CD8-positive, alpha-beta memory T cell (primary cell): ENCODE measurements around the gene RAB5IF. TPM values are rescaled to one million over a fixed set of nuclear protein-coding genes. Genes with fewer than 3 reads are reported as not detected.
A peak's percentile ranks its signal among the peaks of the same experiment; 100 is the strongest.

Experiments
- CTCF ChIA-PET: fragments of 350-600 bp; sonication (Branson Sonifier 250); formaldehyde crosslinking; loops from one replicate; lab custom pipeline; 2021; ENCODE audit warnings: antibody characterized with exemption; lab: Charles Lee
- POLR2A ChIA-PET: fragments of 350-600 bp; sonication (Branson Sonifier 250); formaldehyde crosslinking; loops from one replicate; lab custom pipeline; 2021; ENCODE audit warnings: antibody characterized with exemption; lab: Charles Lee
- DNase-seq, 5 donors: peaks; one replicate each; pipeline versions ENCODE4 v3.0.0 to v3.0.0-alpha.2; 2020 to 2022; ENCODE audit warnings: mixed read lengths in 1 of 5
- H3K27ac ChIP-seq: one replicate; pipeline ENCODE4 v1.7.0; 2013; ENCODE audit warnings: low read depth, mild to moderate bottlenecking, low read length, moderate library complexity
- H3K27me3 ChIP-seq: 2 replicates; pipeline ENCODE4 v1.7.0; 2013; ENCODE audit warnings: low read length, mild to moderate bottlenecking; ENCODE audit not compliant: insufficient read depth, poor library complexity, severe bottlenecking
- H3K36me3 ChIP-seq: 2 replicates; pipeline ENCODE4 v1.7.0; 2013; ENCODE audit warnings: mild to moderate bottlenecking, low read length, moderate library complexity; ENCODE audit not compliant: insufficient read depth
- H3K4me1 ChIP-seq: 2 replicates; pipeline ENCODE4 v1.7.0; 2013; ENCODE audit warnings: mild to moderate bottlenecking, low read length, moderate library complexity; ENCODE audit not compliant: insufficient read depth
- H3K4me3 ChIP-seq: 2 replicates; pipeline ENCODE4 v1.7.0; 2013; ENCODE audit warnings: mild to moderate bottlenecking, low read length
- H3K9me3 ChIP-seq: 2 replicates; pipeline ENCODE4 v1.7.0; 2013; ENCODE audit warnings: mild to moderate bottlenecking, low read length
- H3K27ac Mint-ChIP-seq, 8 donors: one replicate each; pipeline ENCODE4 v1.8.0; 2020 to 2021; ENCODE audit warnings: mixed read lengths in 8 of 8, mild to moderate bottlenecking in 6 of 8, inconsistent platforms in 3 of 8, moderate library complexity in 3 of 8
- H3K27me3 Mint-ChIP-seq, 2 donors: one replicate each; pipeline ENCODE4 v1.8.0; 2020 to 2021; ENCODE audit warnings: mixed read lengths in 2 of 2, mild to moderate bottlenecking in 1 of 2, moderate library complexity in 1 of 2
- H3K36me3 Mint-ChIP-seq, 3 donors: one replicate each; pipeline ENCODE4 v1.8.0; 2020 to 2021; ENCODE audit warnings: mixed read lengths in 3 of 3, inconsistent platforms in 1 of 3, mild to moderate bottlenecking in 1 of 3
- H3K4me1 Mint-ChIP-seq, 3 donors: one replicate each; pipeline ENCODE4 v1.8.0; 2020 to 2021; ENCODE audit warnings: mixed read lengths in 3 of 3, inconsistent platforms in 1 of 3, mild to moderate bottlenecking in 1 of 3
- H3K4me3 Mint-ChIP-seq, 7 donors: one replicate each; pipeline ENCODE4 v1.8.0; 2020 to 2021; ENCODE audit warnings: mixed read lengths in 7 of 7, mild to moderate bottlenecking in 6 of 7, moderate library complexity in 4 of 7, inconsistent platforms in 2 of 7
- H3K9me3 Mint-ChIP-seq, 5 donors: one replicate each; pipeline ENCODE4 v1.8.0; 2020 to 2022; ENCODE audit warnings: mixed read lengths in 5 of 5, mild to moderate bottlenecking in 3 of 5, moderate library complexity in 2 of 5, inconsistent platforms in 1 of 5
- polyA plus RNA-seq: library from polyadenylated mRNA; unstranded; fragments of 300-500 nt; fragmentation: Illumina TruSeq; gene quantifications from one replicate; pipeline ENCODE4 v1.2.3, GENCODE V29; 2021
- total RNA-seq, 2 experiments: library from RNA; stranded (reverse); gene quantifications; one replicate each; pipeline ENCODE4 v1.2.3, GENCODE V29; 2021

RAB5IF gene
- total and polyA plus RNA-seq, 3 experiments from 2014 or later = 159 to 180 (median 173) TPM

GRCh38 chr20:36623444-36623843 is 17.9 kb downstream of the RAB5IF start:
- peak overlapping the region in 7 of 8 donors; percentile 26 to 90 (median 77) for H3K27ac Mint-ChIP-seq
- no peaks in the 10 kb centered on the region for H3K27me3 Mint-ChIP-seq
- no peak overlapping the region for H3K4me3 Mint-ChIP-seq
- CTCF ChIA-PET = interaction anchor here (0.8 to 1.6 kb wide), 4 partner anchors 11 to 123 kb away, joined by 3 to 5 read pairs (median 4); partner anchors contain the start of gene RAB5IF
- Histone ChIP-seq H3K27me3 (no peaks in the 10 kb centered on the region), H3K27ac (no peak overlapping the region), H3K9me3 (no peaks in the 10 kb centered on the region), H3K4me3 (no peak overlapping the region), H3K4me1 (peaks cover 25% of the 10 kb centered on the region), H3K36me3 (peaks cover 39% of the 10 kb centered on the region)
- H3K36me3 Mint-ChIP-seq = peaks cover 17 to 76% (median 22%) of the 10 kb centered on the region in 3 donors
- H3K4me1 Mint-ChIP-seq = peaks cover 40 to 58% (median 43%) of the 10 kb centered on the region in 3 donors
- H3K9me3 Mint-ChIP-seq = no peaks in the 10 kb centered on the region
- DNase-seq = no peak
- POLR2A ChIA-PET = interaction anchor here (0.7 kb wide), 1 partner anchor 38 kb away, joined by 3 read pairs; no protein-coding TSS in a partner anchor

GRCh38 chr20:36624068-36624943 is 18.7 kb downstream of the RAB5IF start:
- peaks cover 43 to 66% (median 50%) of the 10 kb centered on the region in 3 donors for H3K4me1 Mint-ChIP-seq
- ChIA-PET POLR2A (interaction anchor here (1.3 to 1.5 kb wide), 2 partner anchors 18 to 20 kb away, joined by 3 to 16 read pairs; partner anchors contain the start of gene RAB5IF), CTCF (interaction anchor here (0.7 to 1.6 kb wide), 5 partner anchors 10 to 122 kb away, joined by 3 to 5 read pairs (median 3); partner anchors contain the start of gene RAB5IF)
- peaks cover 33% of the 10 kb centered on the region for H3K4me1 ChIP-seq
- peaks cover 17 to 76% (median 24%) of the 10 kb centered on the region in 3 donors for H3K36me3 Mint-ChIP-seq
- H3K27ac ChIP-seq = no peak overlapping the region
- peak overlapping the region in 1 of 7 donors; percentile 68 for H3K4me3 Mint-ChIP-seq
- peak overlapping the region; percentile 26 to 90 (median 84) for H3K27ac Mint-ChIP-seq
- H3K4me3 ChIP-seq = no peak overlapping the region
- DNase-seq = no peak
- no peaks in the 10 kb centered on the region for H3K27me3 Mint-ChIP-seq
- no peaks in the 10 kb centered on the region for H3K9me3 Mint-ChIP-seq
- no peaks in the 10 kb centered on the region for H3K27me3 ChIP-seq
- H3K9me3 ChIP-seq = no peaks in the 10 kb centered on the region
- H3K36me3 ChIP-seq = peaks cover 39% of the 10 kb centered on the region

GRCh38 chr20:36624944-36625324 is 19.4 kb downstream of the RAB5IF start:
- Histone ChIP-seq H3K27ac (no peak overlapping the region), H3K27me3 (no peaks in the 10 kb centered on the region), H3K4me3 (no peak overlapping the region), H3K36me3 (peaks cover 39% of the 10 kb centered on the region), H3K4me1 (peaks cover 40% of the 10 kb centered on the region), H3K9me3 (no peaks in the 10 kb centered on the region)
- ChIA-PET CTCF (interaction anchor here (0.7 to 1.0 kb wide), 2 partner anchors 10 to 13 kb away, joined by 3 read pairs; no protein-coding TSS in a partner anchor), POLR2A (interaction anchor here (1.3 to 1.5 kb wide), 2 partner anchors 19 kb away, joined by 3 to 16 read pairs; partner anchors contain the start of gene RAB5IF)
- H3K27ac Mint-ChIP-seq = peak overlapping the region; percentile 26 to 94 (median 80)
- H3K4me3 Mint-ChIP-seq = no peak overlapping the region
- no peaks in the 10 kb centered on the region for H3K9me3 Mint-ChIP-seq
- H3K36me3 Mint-ChIP-seq = peaks cover 17 to 81% (median 26%) of the 10 kb centered on the region in 3 donors
- DNase-seq = no peak
- no peaks in the 10 kb centered on the region for H3K27me3 Mint-ChIP-seq
- peaks cover 47 to 73% (median 56%) of the 10 kb centered on the region in 3 donors for H3K4me1 Mint-ChIP-seq

GRCh38 chr20:36628076-36628475 is 22.5 kb downstream of the RAB5IF start:
- H3K4me3 Mint-ChIP-seq = peak overlapping the region in 5 of 7 donors; percentile 29 to 77 (median 39)

GRCh38 chr20:36629719-36630681 is 24.4 kb downstream of the RAB5IF start:
- no peaks in the 10 kb centered on the region for H3K9me3 Mint-ChIP-seq
- H3K27me3 ChIP-seq = no peaks in the 10 kb centered on the region
- peaks cover 40% of the 10 kb centered on the region for H3K36me3 ChIP-seq
- H3K9me3 ChIP-seq = no peaks in the 10 kb centered on the region
- ChIA-PET POLR2A (interaction anchor here (0.5 to 1.6 kb wide), 5 partner anchors 14 to 77 kb away, joined by 3 to 12 read pairs (median 7); partner anchors contain the start of genes RAB5IF, SLA2 and TGIF2), CTCF (interaction anchor here (0.8 to 4.3 kb wide), 9 partner anchors 9 to 258 kb away, joined by 3 to 16 read pairs (median 3); partner anchors contain the start of genes RAB5IF and SLA2)
- H3K4me3 ChIP-seq = peak overlapping the region; percentile 28
- peaks cover 47 to 76% (median 56%) of the 10 kb centered on the region in 3 donors for H3K4me1 Mint-ChIP-seq
- H3K4me3 Mint-ChIP-seq = peak overlapping the region; percentile 43 to 87 (median 82)
- H3K36me3 Mint-ChIP-seq = peaks cover 8 to 88% (median 22%) of the 10 kb centered on the region in 3 donors
- peak in 4 of 5 donors; percentile 31 to 75 (median 52) for DNase-seq
- H3K4me1 ChIP-seq = peaks cover 39% of the 10 kb centered on the region
- peak overlapping the region; percentile 25 for H3K27ac ChIP-seq
- peak overlapping the region; percentile 97 to 98 (median 97) for H3K27ac Mint-ChIP-seq
- H3K27me3 Mint-ChIP-seq = no peaks in the 10 kb centered on the region

More at GRCh38 chr20:36628076-36628475, 22.5 kb downstream of the RAB5IF start:
- ChIA-PET POLR2A (interaction anchor here (1.1 kb wide), 1 partner anchor 118 kb away, joined by 3 read pairs; the partner anchor contains the start of gene NDRG3), CTCF (interaction anchor here (2.6 to 4.3 kb wide), 4 partner anchors 15 to 23 kb away, joined by 13 to 16 read pairs (median 14); partner anchors contain the start of genes RAB5IF and SLA2)
- H3K4me1 ChIP-seq = peaks cover 52% of the 10 kb centered on the region
- no peaks in the 10 kb centered on the region for H3K9me3 Mint-ChIP-seq
- no peaks in the 10 kb centered on the region for H3K9me3 ChIP-seq
- no peaks in the 10 kb centered on the region for H3K27me3 ChIP-seq
- peaks cover 11 to 91% (median 30%) of the 10 kb centered on the region in 3 donors for H3K36me3 Mint-ChIP-seq
- H3K4me3 ChIP-seq = no peak overlapping the region
- H3K27ac ChIP-seq = peak overlapping the region; percentile 51
- H3K27me3 Mint-ChIP-seq = no peaks in the 10 kb centered on the region
- DNase-seq = peak in 2 of 5 donors; percentile 62 to 83
- H3K27ac Mint-ChIP-seq = peak overlapping the region; percentile 46 to 97 (median 88)
- peaks cover 43% of the 10 kb centered on the region for H3K36me3 ChIP-seq
- peaks cover 59 to 84% (median 66%) of the 10 kb centered on the region in 3 donors for H3K4me1 Mint-ChIP-seq

- DNase-seq = no peak
- no peaks in the 10 kb centered on the region for H3K9me3 Mint-ChIP-seq
- ChIA-PET POLR2A (no interaction called here), CTCF (interaction anchor here (2.2 kb wide), 1 partner anchor 18 kb away, joined by 5 read pairs; no protein-coding TSS in a partner anchor)
- no peak overlapping the region for H3K27ac ChIP-seq
- H3K27me3 Mint-ChIP-seq = no peaks in the 10 kb centered on the region
- H3K4me3 ChIP-seq = no peak overlapping the region
- H3K4me1 Mint-ChIP-seq = peaks cover 49 to 83% (median 56%) of the 10 kb centered on the region in 3 donors
- H3K27ac Mint-ChIP-seq = peak overlapping the region; percentile 73 to 98 (median 90)
- H3K4me3 Mint-ChIP-seq = peak overlapping the region in 1 of 7 donors; percentile 16
- H3K9me3 ChIP-seq = no peaks in the 10 kb centered on the region
- no peaks in the 10 kb centered on the region for H3K27me3 ChIP-seq
- peaks cover 8 to 85% (median 24%) of the 10 kb centered on the region in 3 donors for H3K36me3 Mint-ChIP-seq
- H3K36me3 ChIP-seq = peaks cover 45% of the 10 kb centered on the region
- H3K4me1 ChIP-seq = peaks cover 39% of the 10 kb centered on the region
Observed at GRCh38 chr20:36631646-36632045, 26.1 kb downstream of the RAB5IF start.

GRCh38 chr20:36632147-36632486 is 26.5 kb downstream of the RAB5IF start:
- H3K27me3 Mint-ChIP-seq = no peaks in the 10 kb centered on the region
- Histone ChIP-seq H3K9me3 (no peaks in the 10 kb centered on the region), H3K27me3 (no peaks in the 10 kb centered on the region), H3K27ac (no peak overlapping the region), H3K4me1 (peaks cover 39% of the 10 kb centered on the region), H3K4me3 (no peak overlapping the region), H3K36me3 (peaks cover 40% of the 10 kb centered on the region)
- ChIA-PET POLR2A (no interaction called here), CTCF (interaction anchor here (2.2 kb wide), 1 partner anchor 19 kb away, joined by 5 read pairs; no protein-coding TSS in a partner anchor)
- DNase-seq = no peak
- H3K36me3 Mint-ChIP-seq = peaks cover 8 to 84% (median 21%) of the 10 kb centered on the region in 3 donors
- peak overlapping the region; percentile 73 to 98 (median 90) for H3K27ac Mint-ChIP-seq
- peak overlapping the region in 2 of 7 donors; percentile 16 to 38 for H3K4me3 Mint-ChIP-seq
- peaks cover 47 to 81% (median 51%) of the 10 kb centered on the region in 3 donors for H3K4me1 Mint-ChIP-seq
- H3K9me3 Mint-ChIP-seq = no peaks in the 10 kb centered on the region
